Endothelial cell (in vitro differentiated cells): ENCODE results near the gene OCIAD1. TPM values are rescaled to one million over a fixed set of nuclear protein-coding genes. Genes with fewer than 3 reads are reported as not detected.
A peak's percentile ranks its signal among the peaks of the same experiment; 100 is the strongest.

Experiments used
- DNase-seq: peaks from one replicate; pipeline ENCODE4 v3.0.0; 2021; ENCODE audit warnings: low spot score
- H3K27ac Mint-ChIP-seq: one replicate; pipeline ENCODE4 v1.8.0; 2021; ENCODE audit warnings: mixed read lengths, inconsistent platforms; ENCODE audit not compliant: unreplicated experiment
- H3K27me3 Mint-ChIP-seq: one replicate; pipeline ENCODE4 v1.8.0; 2021; ENCODE audit warnings: mild to moderate bottlenecking, moderate library complexity, mixed read lengths, inconsistent platforms; ENCODE audit not compliant: unreplicated experiment
- H3K36me3 Mint-ChIP-seq: one replicate; pipeline ENCODE4 v1.8.0; 2021; ENCODE audit warnings: mild to moderate bottlenecking, low read depth, mixed read lengths, inconsistent platforms; ENCODE audit not compliant: unreplicated experiment
- H3K4me1 Mint-ChIP-seq: one replicate; pipeline ENCODE4 v1.8.0; 2021; ENCODE audit warnings: mild to moderate bottlenecking, mixed read lengths, inconsistent platforms; ENCODE audit not compliant: unreplicated experiment
- H3K4me3 Mint-ChIP-seq: one replicate; pipeline ENCODE4 v1.8.0; 2021; ENCODE audit warnings: mild to moderate bottlenecking, mixed read lengths, inconsistent platforms; ENCODE audit not compliant: unreplicated experiment
- H3K9me3 Mint-ChIP-seq: one replicate; pipeline ENCODE4 v1.8.0; 2021; ENCODE audit warnings: mixed read lengths, inconsistent platforms; ENCODE audit not compliant: unreplicated experiment
- CTCF ChIP-seq: fragments of 200-600 bp; sonication (generic); IDR thresholded peaks from one replicate; pipeline ENCODE4 v1.5.0; 2021; ENCODE audit warnings: antibody characterized with exemption; ENCODE audit not compliant: unreplicated experiment
- total RNA-seq: library from RNA; stranded (reverse); fragmentation: NEBNext Ultra II Directional; extraction: Animal tissue kit (Norgen Biotek cat#: 25700); gene quantifications from one replicate; pipeline ENCODE4 v1.2.1, GENCODE V29; 2021; ENCODE audit not compliant: unreplicated experiment

Gene OCIAD1
- total RNA-seq, 1 donor from 2014 or later: 121 TPM

GRCh38 chr4:48901196-48901595, 70.3 kb downstream of the OCIAD1 start:
- Mint-ChIP-seq H3K4me1 (peaks cover 16% of the 10 kb centered on the region), H3K27ac (no peak overlapping the region), H3K9me3 (no peaks in the 10 kb centered on the region), H3K36me3 (peaks cover 33% of the 10 kb centered on the region), H3K27me3 (peaks cover 5% of the 10 kb centered on the region), H3K4me3 (no peak overlapping the region)
- TF ChIP-seq CTCF: no peak
- no peak for DNase-seq

GRCh38 chr4:48902266-48902665, 71.4 kb downstream of the OCIAD1 start:
- H3K4me3 Mint-ChIP-seq: no peak overlapping the region
- H3K27ac Mint-ChIP-seq: no peak overlapping the region
- no peak for DNase-seq

GRCh38 chr4:48904101-48904500, 73.2 kb downstream of the OCIAD1 start:
- Mint-ChIP-seq H3K4me3 (no peak overlapping the region), H3K4me1 (peaks cover 19% of the 10 kb centered on the region), H3K36me3 (peaks cover 20% of the 10 kb centered on the region), H3K27ac (no peak overlapping the region), H3K27me3 (peaks cover 12% of the 10 kb centered on the region), H3K9me3 (no peaks in the 10 kb centered on the region)
- TF ChIP-seq CTCF: no peak
- no peak for DNase-seq

More at GRCh38 chr4:48902266-48902665, 71.4 kb downstream of the OCIAD1 start:
- peaks cover 19% of the 10 kb centered on the region for H3K4me1 Mint-ChIP-seq
- H3K9me3 Mint-ChIP-seq: no peaks in the 10 kb centered on the region
- peaks cover 8% of the 10 kb centered on the region for H3K27me3 Mint-ChIP-seq
- peaks cover 24% of the 10 kb centered on the region for H3K36me3 Mint-ChIP-seq
- no peak for TF ChIP-seq CTCF

- H3K9me3 Mint-ChIP-seq: no peaks in the 10 kb centered on the region
- peaks cover 12% of the 10 kb centered on the region for H3K27me3 Mint-ChIP-seq
- H3K27ac Mint-ChIP-seq: no peak overlapping the region
- DNase-seq: no peak
- no peak for TF ChIP-seq CTCF
- peaks cover 20% of the 10 kb centered on the region for H3K36me3 Mint-ChIP-seq
- H3K4me1 Mint-ChIP-seq: peaks cover 19% of the 10 kb centered on the region
- H3K4me3 Mint-ChIP-seq: peak overlapping the region; percentile 81
Observed at GRCh38 chr4:48904541-48905142, 73.8 kb downstream of the OCIAD1 start.

GRCh38 chr4:48905363-48906015, 74.6 kb downstream of the OCIAD1 start:
- no peak for DNase-seq
- Mint-ChIP-seq H3K9me3 (no peaks in the 10 kb centered on the region), H3K4me3 (peak overlapping the region; percentile 81), H3K36me3 (peaks cover 20% of the 10 kb centered on the region), H3K27me3 (peaks cover 15% of the 10 kb centered on the region), H3K4me1 (peaks cover 19% of the 10 kb centered on the region), H3K27ac (peak overlapping the region; percentile 81)
- TF ChIP-seq CTCF: no peak
